Natural killer cell (primary cell): ENCODE measurements around the gene FAM171A2. TPM values are rescaled to one million over a fixed set of nuclear protein-coding genes. Genes with fewer than 3 reads are reported as not detected.

Source experiments
- ATAC-seq, 3 donors: fragments of 150-1000 bp in 2 of 3; fragments of 200-7000 bp in 1 of 3; cut with Tn5 transposase; 1 replicate in 1 of 3; 2 replicates in 2 of 3; pipeline ENCODE4 v1.10.0; 2021; ENCODE audit warnings: mild to moderate bottlenecking in 2 of 3, moderate library complexity in 2 of 3
- DNase-seq, 2 donors: peaks; one replicate each; pipeline versions ENCODE4 v3.0.0 to v3.0.0-alpha.2; 2013 to 2021; ENCODE audit warnings: mixed read lengths in 1 of 2
- H3K27ac ChIP-seq: one replicate; pipeline ENCODE4 v1.5.1; 2013; ENCODE audit warnings: mild to moderate bottlenecking, low read length
- H3K27me3 ChIP-seq: one replicate; pipeline ENCODE4 v1.6.1; 2013; ENCODE audit warnings: low read length; ENCODE audit not compliant: control insufficient read depth, insufficient read depth
- H3K36me3 ChIP-seq: one replicate; pipeline ENCODE4 v1.6.1; 2013; ENCODE audit warnings: low read length; ENCODE audit not compliant: control insufficient read depth, insufficient read depth
- H3K4me1 ChIP-seq: one replicate; pipeline ENCODE4 v1.6.1; 2013; ENCODE audit warnings: low read length; ENCODE audit not compliant: control insufficient read depth, insufficient read depth
- H3K4me3 ChIP-seq: one replicate; pipeline ENCODE4 v1.5.1; 2013; ENCODE audit warnings: low read length
- H3K9me3 ChIP-seq: one replicate; pipeline ENCODE4 v1.6.1; 2013; ENCODE audit warnings: low read length; ENCODE audit not compliant: control insufficient read depth, insufficient read depth
- H3K27ac Mint-ChIP-seq, 2 donors: one replicate each; pipeline ENCODE4 v1.8.0; 2022; ENCODE audit warnings: mild to moderate bottlenecking in 2 of 2, mixed read lengths in 2 of 2, moderate library complexity in 1 of 2
- H3K27me3 Mint-ChIP-seq, 2 donors: one replicate each; pipeline ENCODE4 v1.8.0; 2022; ENCODE audit warnings: low read depth in 2 of 2, mixed read lengths in 2 of 2
- H3K36me3 Mint-ChIP-seq: one replicate; pipeline ENCODE4 v1.8.0; 2022; ENCODE audit warnings: mixed read lengths
- H3K4me1 Mint-ChIP-seq, 2 donors: one replicate each; pipeline ENCODE4 v1.8.0; 2022; ENCODE audit warnings: mixed read lengths in 2 of 2
- H3K4me3 Mint-ChIP-seq: one replicate; pipeline ENCODE4 v1.8.0; 2022; ENCODE audit warnings: mild to moderate bottlenecking, moderate library complexity, mixed read lengths
- H3K9me3 Mint-ChIP-seq, 2 donors: one replicate each; pipeline ENCODE4 v1.8.0; 2022; ENCODE audit warnings: mixed read lengths in 2 of 2
- WGBS: methylation state at CpG from one replicate; pipeline ENCODE4 v1.1.7; 2013; ENCODE audit warnings: missing lambda C conversion rate; ENCODE audit not compliant: insufficient coverage; 5-methylcytosine and 5-hydroxymethylcytosine counted together
- intact Hi-C: fragments of 100-400 bp; cut with micrococcal nuclease; formaldehyde crosslinking; loops from one replicate; pipeline ENCODE4 v1.14.2; 2022
- total RNA-seq, 4 donors: library from RNA; stranded (reverse); fragments of 120-200 nt in 1 of 4; gene quantifications; one replicate each; pipeline versions ENCODE4 v1.2.3 to v1.2.4, GENCODE V29; 2013 to 2022
- TF ChIP-seq, protein P1 (sequence below): fragments of 200-600 bp; IDR thresholded peaks from one replicate; pipeline ENCODE4 v1.8.0; 2022; ENCODE audit warnings: antibody characterized with exemption

The FAM171A2 gene
- total RNA-seq, 3 donors from 2014 or later (not counting 1 experiment from before 2014, with no cell fraction given) = 0.20 to 0.43 (median 0.24) TPM

GRCh38 chr17:44321246-44322120 lies 42.2 kb downstream of the FAM171A2 start:
- DNase-seq (no peak), ATAC-seq (no peak)
- Histone ChIP-seq H3K4me1 (peaks cover 30% of the 10 kb centered on the region), H3K4me3 (no peak overlapping the region), H3K36me3 (peaks cover 26% of the 10 kb centered on the region), H3K9me3 (no peaks in the 10 kb centered on the region), H3K27me3 (peaks cover 3% of the 10 kb centered on the region), H3K27ac (no peak overlapping the region)
- peaks cover 5 to 22% of the 10 kb centered on the region in 2 donors for H3K4me1 Mint-ChIP-seq
- no peaks in the 10 kb centered on the region for H3K36me3 Mint-ChIP-seq
- H3K27me3 Mint-ChIP-seq = peaks cover 9 to 10% of the 10 kb centered on the region in 2 donors
- no peaks in the 10 kb centered on the region for H3K9me3 Mint-ChIP-seq
- WGBS = 98% methylated on average over 21 of the region's 21 CpGs
- H3K4me3 Mint-ChIP-seq = no peak overlapping the region
- intact Hi-C loops = no loop called here
- TF ChIP-seq, protein P1, sequence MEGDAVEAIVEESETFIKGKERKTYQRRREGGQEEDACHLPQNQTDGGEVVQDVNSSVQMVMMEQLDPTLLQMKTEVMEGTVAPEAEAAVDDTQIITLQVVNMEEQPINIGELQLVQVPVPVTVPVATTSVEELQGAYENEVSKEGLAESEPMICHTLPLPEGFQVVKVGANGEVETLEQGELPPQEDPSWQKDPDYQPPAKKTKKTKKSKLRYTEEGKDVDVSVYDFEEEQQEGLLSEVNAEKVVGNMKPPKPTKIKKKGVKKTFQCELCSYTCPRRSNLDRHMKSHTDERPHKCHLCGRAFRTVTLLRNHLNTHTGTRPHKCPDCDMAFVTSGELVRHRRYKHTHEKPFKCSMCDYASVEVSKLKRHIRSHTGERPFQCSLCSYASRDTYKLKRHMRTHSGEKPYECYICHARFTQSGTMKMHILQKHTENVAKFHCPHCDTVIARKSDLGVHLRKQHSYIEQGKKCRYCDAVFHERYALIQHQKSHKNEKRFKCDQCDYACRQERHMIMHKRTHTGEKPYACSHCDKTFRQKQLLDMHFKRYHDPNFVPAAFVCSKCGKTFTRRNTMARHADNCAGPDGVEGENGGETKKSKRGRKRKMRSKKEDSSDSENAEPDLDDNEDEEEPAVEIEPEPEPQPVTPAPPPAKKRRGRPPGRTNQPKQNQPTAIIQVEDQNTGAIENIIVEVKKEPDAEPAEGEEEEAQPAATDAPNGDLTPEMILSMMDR = no peak
- no peak overlapping the region for H3K27ac Mint-ChIP-seq

GRCh38 chr17:44320066-44320465 lies 43.6 kb downstream of the FAM171A2 start:
- Mint-ChIP-seq H3K4me3 (no peak overlapping the region), H3K4me1 (peaks cover 12 to 27% of the 10 kb centered on the region in 2 donors), H3K27me3 (peaks cover 19 to 21% of the 10 kb centered on the region in 2 donors), H3K27ac (no peak overlapping the region), H3K9me3 (no peaks in the 10 kb centered on the region), H3K36me3 (no peaks in the 10 kb centered on the region)
- 94% methylated on average over 18 of the region's 18 CpGs for WGBS
- TF ChIP-seq, protein P1 = no peak
- intact Hi-C loops = no loop called here
- peaks cover 22% of the 10 kb centered on the region for H3K4me1 ChIP-seq
- DNase-seq = no peak
- no peak for ATAC-seq
- no peaks in the 10 kb centered on the region for H3K9me3 ChIP-seq
- H3K36me3 ChIP-seq = peaks cover 26% of the 10 kb centered on the region
- H3K27me3 ChIP-seq = peaks cover 12% of the 10 kb centered on the region
- no peak overlapping the region for H3K27ac ChIP-seq
- no peak overlapping the region for H3K4me3 ChIP-seq

- H3K4me1 Mint-ChIP-seq = peaks cover 12 to 16% of the 10 kb centered on the region in 2 donors
- H3K36me3 Mint-ChIP-seq = no peaks in the 10 kb centered on the region
- TF ChIP-seq, protein P1 = no peak
- DNase-seq (no peak), ATAC-seq (no peak)
- Histone ChIP-seq H3K9me3 (no peaks in the 10 kb centered on the region), H3K4me3 (no peak overlapping the region), H3K4me1 (peaks cover 14% of the 10 kb centered on the region), H3K36me3 (peaks cover 26% of the 10 kb centered on the region), H3K27ac (no peak overlapping the region), H3K27me3 (peaks cover 24% of the 10 kb centered on the region)
- no peaks in the 10 kb centered on the region for H3K9me3 Mint-ChIP-seq
- intact Hi-C loops = no loop called here
- WGBS = 88% methylated on average over 15 of the region's 15 CpGs
- peaks cover 29 to 30% of the 10 kb centered on the region in 2 donors for H3K27me3 Mint-ChIP-seq
- no peak overlapping the region for H3K4me3 Mint-ChIP-seq
- H3K27ac Mint-ChIP-seq = no peak overlapping the region
These were observed 45.4 kb downstream of the FAM171A2 start for GRCh38 chr17:44318077-44318892.
